ENCODE measurements around the gene TBL2. TPM values are rescaled to one million over a fixed set of nuclear protein-coding genes. Genes with fewer than 3 reads are reported as not detected.
A peak's percentile ranks its signal among the peaks of the same experiment; 100 is the strongest.

Gene TBL2
- total RNA-seq, 1 experiment from 2014 or later: 62.8 TPM

DNA sequence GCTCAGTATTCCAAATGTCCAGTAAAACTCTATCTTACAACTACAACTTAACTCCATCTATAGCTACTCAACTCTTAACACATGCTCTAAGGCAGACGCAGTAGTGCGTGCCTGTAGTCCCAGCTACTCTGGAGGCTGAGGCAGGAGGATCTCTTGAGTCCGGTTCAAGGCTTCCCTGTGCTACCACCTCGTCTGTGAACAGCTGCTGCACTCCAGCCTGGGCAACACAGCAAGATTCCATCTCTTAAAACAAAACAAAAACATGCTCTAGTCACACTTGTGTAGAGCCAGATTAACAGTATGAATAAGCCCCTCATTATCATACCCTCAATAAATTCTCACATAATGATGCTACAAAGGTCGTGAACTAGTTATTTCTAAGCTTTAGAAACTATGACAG is 59.9 kb downstream of the TBL2 start:
- no peak for ATAC-seq
- POLR2A ChIA-PET (ENCODE audit: unreplicated experiment): no interaction called here
- H4K20me1 ChIP-seq (ENCODE audit: low read length): peaks cover 48% of the 10 kb centered on the region
- CTCF ChIA-PET: interaction anchor here (0.5 kb wide), 1 partner anchor 247 kb away, joined by 3 read pairs; no protein-coding TSS in a partner anchor
- H3K9me2 ChIP-seq (replicated peaks; ENCODE audit: low read length): no peaks in the 10 kb centered on the region
- H3K4me2 ChIP-seq (ENCODE audit: low read length): peak overlapping the region; percentile 92
- peaks cover 19% of the 10 kb centered on the region; the same call in 1 of the 2 replicates for H3K4me1 ChIP-seq (ENCODE audit: insufficient read depth, low read length)
- H3K4me3 ChIP-seq (ENCODE audit: low read length): peak overlapping the region; percentile 82
- no TSS peak for BruUV-seq (replicated peaks)
- H3K9me3 ChIP-seq (ENCODE audit: low read length): no peaks in the 10 kb centered on the region
- H2AFZ ChIP-seq (ENCODE audit: low read length): no peak overlapping the region
- peaks cover 82% of the 10 kb centered on the region for H3K79me2 ChIP-seq (ENCODE audit: low read length)
- no peak overlapping the region for H3K27ac ChIP-seq (ENCODE audit: low read length)
- intact Hi-C loops (cut with micrococcal nuclease): no loop called here
- H3K9ac ChIP-seq (ENCODE audit: low read length): no peak overlapping the region
- no peaks in the 10 kb centered on the region for H3K27me3 ChIP-seq (ENCODE audit: low read length)
- DNase-seq: no peak
- H3K36me3 ChIP-seq (ENCODE audit: low read depth, low read length): peaks cover 26% of the 10 kb centered on the region; the same call in 1 of the 2 replicates
- no peaks in the 10 kb centered on the region for H3F3A ChIP-seq (ENCODE audit: low read length, unreplicated experiment)
- no peak for TF ChIP-seq EZH2phosphoT487 (IDR thresholded peaks at IDR 0.05; ENCODE audit: borderline replicate concordance, low read length)
- TF ChIP-seq EZH2 (IDR thresholded peaks at IDR 0.05; ENCODE audit: low read length, unreplicated experiment): no peak
- no peak for TF ChIP-seq CTCF (conservative IDR thresholded peaks at IDR 0.05; ENCODE audit: low read depth, low read length)

Other genes with a start within 250 kb of the TBL2 start
- 0.12 and 0.87 TPM in 2 replicates for gene FZD9, start 144.8 kb downstream of the TBL2 start, total RNA-seq (2014; rRNA removed)
- gene BAZ1B, start 56.3 kb downstream of the TBL2 start, total RNA-seq (2014; rRNA removed): 45.5 and 62.5 TPM in 2 replicates
- 41.0 and 46.5 TPM in 2 replicates for gene BCL7B, start 20.9 kb downstream of the TBL2 start, total RNA-seq (2014; rRNA removed)
- 4.7 and 6.9 TPM in 2 replicates for gene MLXIPL, start 45.9 kb upstream of the TBL2 start, total RNA-seq (2014; rRNA removed)
- gene VPS37D, start 89.3 kb upstream of the TBL2 start, total RNA-seq (2014; rRNA removed): 6.3 and 7.7 TPM in 2 replicates
- gene DNAJC30, start 104.9 kb upstream of the TBL2 start, total RNA-seq (2014; rRNA removed): 2.9 and 4.8 TPM in 2 replicates
- 124 and 138 TPM in 2 replicates for gene BUD23, start 105.0 kb upstream of the TBL2 start, total RNA-seq (2014; rRNA removed)
- 145 and 163 TPM in 2 replicates for gene STX1A, start 141.1 kb upstream of the TBL2 start, total RNA-seq (2014; rRNA removed)
- gene ABHD11, start 160.2 kb upstream of the TBL2 start, total RNA-seq (2014; rRNA removed): 38.6 and 41.4 TPM in 2 replicates
- gene CLDN3, start 191.7 kb upstream of the TBL2 start, total RNA-seq (2014; rRNA removed): 51.6 and 70.7 TPM in 2 replicates

All from PC-3 (cell line).